Activated CD8-positive, alpha-beta memory T cell treated with anti-CD3 and anti-CD28 coated beads for 48 hours (primary cell): ENCODE measurements around the gene SLC30A10.
"Not testable (repeated sequence)": the region's sequence is repeated elsewhere in the genome, so short reads cannot be mapped to it uniquely, and the experiment has no call there.

Source experiments
- DNase-seq, 3 experiments: peaks; one replicate each; pipeline ENCODE4 v3.0.0-alpha.2; 2020; ENCODE audit warnings: low read depth in 2 of 3, low spot score in 2 of 3

Gene SLC30A10

DNA sequence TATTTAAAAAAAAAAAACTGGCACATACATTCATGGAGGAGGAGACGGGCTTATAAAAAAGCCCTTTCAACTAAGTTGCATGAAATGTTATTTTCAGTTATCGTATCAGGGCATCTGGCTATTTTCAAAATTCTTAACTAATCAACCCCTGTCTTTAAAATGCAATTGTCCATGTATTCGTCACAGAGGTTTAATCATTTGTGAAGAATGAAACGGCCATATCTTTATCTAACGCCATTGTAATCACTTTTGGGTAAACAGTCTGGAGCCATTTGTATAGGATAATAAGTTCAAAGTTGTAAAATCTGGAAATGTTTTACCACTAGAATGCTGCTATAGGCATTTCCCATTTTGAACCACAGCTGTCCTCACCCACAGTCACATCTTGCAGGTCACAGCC lies 30.4 kb downstream of the SLC30A10 start:
- no peak for DNase-seq

- not testable (repeated sequence) for DNase-seq
Observed at GRCh38 chr1:219892271-219892670, 36.1 kb downstream of the SLC30A10 start.

DNA sequence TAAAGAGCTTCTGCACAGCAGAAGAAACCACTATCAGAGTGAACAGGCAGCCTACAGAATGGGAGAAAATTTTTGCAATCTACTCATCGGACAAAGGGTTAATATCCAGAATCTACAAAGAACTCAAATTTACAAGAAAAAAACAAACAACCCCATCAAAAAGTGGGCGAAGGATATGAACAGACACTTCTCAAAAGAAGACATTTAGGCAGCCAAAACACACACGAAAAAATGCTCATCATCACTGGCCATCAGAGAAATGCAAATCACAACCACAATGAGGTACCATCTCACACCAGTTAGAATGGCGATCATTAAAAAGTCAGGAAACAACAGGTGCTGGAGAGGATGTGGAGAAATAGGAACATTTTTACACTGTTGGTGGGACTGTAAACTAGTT lies 36.5 kb downstream of the SLC30A10 start:
- not testable (repeated sequence) for DNase-seq

GRCh38 chr1:219888667-219889066 lies 39.7 kb downstream of the SLC30A10 start:
- DNase-seq = not testable (repeated sequence)

DNA sequence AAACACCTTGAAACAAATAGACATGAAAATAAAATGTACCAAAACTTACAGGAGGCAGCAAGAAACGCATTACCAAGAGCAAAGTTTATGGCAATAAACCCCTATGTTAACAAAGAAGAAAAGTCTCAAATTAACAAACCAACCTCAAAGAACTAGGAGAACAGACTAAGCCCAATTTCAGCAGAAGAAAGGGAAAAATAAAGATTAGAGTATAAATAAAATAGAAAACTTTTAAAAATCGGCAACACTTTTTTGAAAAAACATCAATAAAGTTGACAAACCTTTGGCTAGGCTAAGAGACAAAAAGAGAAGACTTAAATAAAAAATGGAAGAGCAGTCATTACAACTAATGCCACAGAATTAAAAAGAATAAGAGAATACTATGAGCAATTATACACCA lies 42.7 kb downstream of the SLC30A10 start:
- DNase-seq = no peak

DNA sequence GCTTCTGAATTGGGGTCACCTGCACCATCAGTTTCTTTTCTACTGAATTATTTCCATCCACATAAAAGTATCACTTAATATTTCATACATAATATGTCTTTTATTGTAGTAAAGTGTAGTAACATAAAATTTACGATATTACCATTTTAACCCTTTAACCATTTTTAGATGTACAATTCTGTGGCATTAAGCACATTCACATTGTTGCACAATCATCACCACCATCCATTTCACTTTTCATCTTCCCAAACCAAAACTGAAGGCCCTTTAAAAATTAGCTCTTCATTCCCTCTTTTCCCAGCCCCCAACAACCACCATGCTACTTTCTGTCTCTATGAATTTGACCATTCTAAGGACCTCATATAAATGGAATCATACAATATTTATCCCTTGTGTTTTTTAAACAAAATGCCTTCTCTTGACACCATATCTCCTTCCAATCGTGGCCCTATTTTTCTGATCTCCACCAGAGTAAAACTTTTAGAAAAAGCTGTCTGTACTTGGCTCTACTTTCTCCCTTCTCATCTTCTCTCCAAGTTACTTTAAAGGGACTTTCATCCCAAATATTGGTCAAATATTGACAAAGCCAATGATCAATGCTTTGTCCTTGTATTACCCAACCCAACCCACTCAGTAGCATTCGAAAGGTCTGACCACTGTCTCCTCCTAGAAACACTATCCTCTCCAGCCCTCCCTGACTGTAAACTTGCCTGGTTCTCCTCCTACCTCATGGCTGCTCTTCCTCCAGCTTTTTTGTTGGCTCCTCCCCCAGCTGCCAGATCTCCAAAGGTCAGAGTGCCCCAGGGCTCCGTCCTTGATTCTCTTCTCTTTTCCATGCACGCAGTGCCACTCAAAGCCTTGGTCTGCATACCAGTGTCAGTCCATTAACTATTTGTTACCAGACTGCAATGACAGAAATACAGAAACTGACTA lies 44.7 kb downstream of the SLC30A10 start:
- DNase-seq = no peak

DNA sequence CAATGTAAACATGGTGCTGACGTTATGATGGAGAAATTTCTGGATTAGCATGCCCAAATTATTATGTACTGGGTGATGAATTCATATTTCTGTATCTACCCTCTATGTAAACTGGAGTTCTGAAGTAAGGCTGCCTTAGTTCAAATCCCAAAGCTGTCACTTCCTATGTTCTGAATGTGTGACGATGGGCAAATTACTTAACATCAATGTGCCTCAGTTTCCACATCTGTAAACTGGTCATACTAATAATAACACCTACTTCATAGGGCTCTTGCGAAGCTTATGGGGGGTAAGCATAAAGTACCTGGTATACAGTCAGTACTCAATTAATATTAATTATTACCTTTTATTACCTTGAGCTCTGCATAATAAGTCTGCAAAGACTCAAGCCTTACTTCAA lies 45.6 kb downstream of the SLC30A10 start:
- no peak for DNase-seq

- no peak for DNase-seq
Observed at GRCh38 chr1:219882096-219882495, 46.3 kb downstream of the SLC30A10 start.

- no peak for DNase-seq
Observed at GRCh38 chr1:219880765-219881457, 47.4 kb downstream of the SLC30A10 start.

GRCh38 chr1:219876798-219877209 lies 51.6 kb downstream of the SLC30A10 start:
- no peak for DNase-seq

GRCh38 chr1:219875860-219876259 lies 52.5 kb downstream of the SLC30A10 start:
- DNase-seq = no peak

GRCh38 chr1:219872538-219872937 lies 55.8 kb downstream of the SLC30A10 start:
- DNase-seq = not testable (repeated sequence)

DNA sequence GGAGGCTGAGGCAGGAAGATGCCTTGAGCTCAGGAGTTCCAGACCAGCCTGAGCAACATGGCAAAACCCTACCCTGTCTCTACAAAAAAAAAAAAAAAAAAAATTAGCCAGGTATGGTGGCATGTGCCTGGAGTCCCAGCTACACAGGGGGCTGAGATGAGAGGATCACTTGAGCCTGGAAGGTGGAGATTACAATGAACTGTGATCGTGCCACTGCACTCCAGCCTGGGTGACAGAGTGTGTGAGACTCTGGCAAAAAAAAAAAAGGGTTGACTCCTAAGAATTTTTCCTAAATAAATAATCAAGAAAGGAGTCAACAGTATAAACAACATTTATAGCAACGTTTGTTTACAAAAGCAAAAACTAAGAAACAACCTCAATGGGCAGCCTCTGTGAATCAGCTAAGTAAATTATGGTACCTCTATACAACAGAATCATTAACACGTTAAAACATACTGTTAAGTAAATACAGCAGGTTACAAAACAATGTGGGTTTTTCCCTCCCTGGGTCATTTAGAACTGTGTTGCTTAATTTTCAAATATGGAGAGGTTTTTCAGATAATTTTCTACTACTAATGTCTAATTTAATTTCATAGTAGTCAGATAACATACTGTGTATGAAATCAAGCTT lies 56.8 kb downstream of the SLC30A10 start:
- DNase-seq = no peak

DNA sequence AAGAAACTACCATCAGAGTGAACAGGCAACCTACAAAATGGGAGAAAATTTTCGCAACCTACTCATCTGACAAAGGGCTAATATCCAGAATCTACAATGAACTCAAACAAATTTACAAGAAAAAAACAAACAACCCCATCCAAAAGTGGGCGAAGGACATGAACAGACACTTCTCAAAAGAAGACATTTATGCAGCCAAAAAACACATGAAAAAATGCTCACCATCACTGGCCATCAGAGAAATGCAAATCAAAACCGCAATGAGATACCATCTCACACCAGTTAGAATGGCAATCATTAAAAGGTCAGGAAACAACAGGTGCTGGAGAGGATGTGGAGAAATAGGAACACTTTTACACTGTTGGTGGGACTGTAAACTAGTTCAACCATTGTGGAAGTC lies 59.7 kb downstream of the SLC30A10 start:
- DNase-seq = not testable (repeated sequence)
